Measurements from ENCODE around the gene PRLR.

Gene PRLR

GRCh38 chr5:35149041-35149440, 81.2 kb downstream of the PRLR start:
- no peak for DNase-seq (ENCODE audit: low read depth)
- H3K4me3 ChIP-seq (ENCODE audit: low read depth, low read length), result no peak overlapping the region
- no peak for TF ChIP-seq POLR2A (IDR thresholded peaks at IDR 0.05; ENCODE audit: extremely low read depth, insufficient read length)
- TF ChIP-seq MAX (IDR thresholded peaks at IDR 0.05; ENCODE audit: low read depth, low read length), result no peak
- no peak for TF ChIP-seq CTCF (IDR thresholded peaks at IDR 0.05; ENCODE audit: low read depth, low read length)
- TF ChIP-seq MYC (IDR thresholded peaks at IDR 0.05; ENCODE audit: low read depth, low read length), result no peak

DNA sequence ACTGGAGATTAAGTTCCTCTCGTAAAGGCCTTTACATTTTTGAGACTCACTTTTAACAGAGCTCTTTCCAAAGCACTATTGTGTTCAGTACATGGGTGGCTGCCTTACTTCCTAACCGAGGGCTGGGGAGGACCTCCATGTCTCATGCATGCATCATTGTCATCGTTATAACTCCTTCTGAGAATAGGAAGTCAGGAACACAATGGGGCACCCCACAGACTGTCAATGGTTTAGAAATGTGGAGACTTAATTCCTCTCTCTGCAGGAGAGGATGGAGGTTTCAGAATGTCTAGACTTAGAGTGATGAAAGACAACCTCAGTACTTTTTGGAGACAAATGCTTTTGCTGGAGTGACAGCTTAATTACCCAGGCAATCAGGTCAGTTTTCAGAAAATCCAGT, 83.9 kb downstream of the PRLR start:
- no peak for DNase-seq (ENCODE audit: low read depth)
- TF ChIP-seq MYC (IDR thresholded peaks at IDR 0.05; ENCODE audit: low read depth, low read length) (no peak), CTCF (IDR thresholded peaks at IDR 0.05; ENCODE audit: low read depth, low read length) (no peak), MAX (IDR thresholded peaks at IDR 0.05; ENCODE audit: low read depth, low read length) (no peak), POLR2A (IDR thresholded peaks at IDR 0.05; ENCODE audit: extremely low read depth, insufficient read length) (no peak)
- no peak overlapping the region for H3K4me3 ChIP-seq (ENCODE audit: low read depth, low read length)

DNA sequence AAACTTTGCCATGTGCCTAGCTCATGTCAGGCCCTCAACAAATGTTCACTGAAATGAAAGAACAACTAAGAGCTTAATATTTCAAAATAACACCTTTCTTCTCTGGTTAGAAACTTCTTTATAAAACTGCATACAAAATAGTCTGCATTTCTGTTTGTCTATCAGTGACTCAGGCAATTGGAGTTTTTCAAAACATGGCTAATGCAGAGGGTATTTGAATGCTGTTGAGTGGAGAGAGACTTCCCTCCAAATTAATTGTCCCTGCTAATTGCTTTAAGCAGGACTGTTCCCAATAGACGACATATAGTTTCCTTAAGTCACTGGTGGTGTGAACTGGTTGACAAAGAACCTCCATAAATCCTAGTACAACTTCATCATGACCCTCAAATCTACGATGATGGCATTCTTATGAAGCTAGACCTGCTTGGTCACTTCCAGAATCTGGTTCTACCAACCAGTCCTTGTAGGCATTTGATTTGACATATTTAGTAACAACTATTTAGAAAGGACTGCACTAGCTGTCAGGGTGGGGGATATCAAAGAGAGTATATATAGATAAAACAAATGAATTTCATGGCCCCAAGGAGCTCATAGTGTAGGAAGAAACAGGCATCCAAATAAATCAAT, 84.5 kb downstream of the PRLR start:
- no peak overlapping the region for H3K4me3 ChIP-seq (ENCODE audit: low read depth, low read length)
- DNase-seq (ENCODE audit: low read depth), result no peak
- no peak for TF ChIP-seq MYC (IDR thresholded peaks at IDR 0.05; ENCODE audit: low read depth, low read length)
- no peak for TF ChIP-seq CTCF (IDR thresholded peaks at IDR 0.05; ENCODE audit: low read depth, low read length)
- no peak for TF ChIP-seq MAX (IDR thresholded peaks at IDR 0.05; ENCODE audit: low read depth, low read length)
- TF ChIP-seq POLR2A (IDR thresholded peaks at IDR 0.05; ENCODE audit: extremely low read depth, insufficient read length), result no peak

DNA sequence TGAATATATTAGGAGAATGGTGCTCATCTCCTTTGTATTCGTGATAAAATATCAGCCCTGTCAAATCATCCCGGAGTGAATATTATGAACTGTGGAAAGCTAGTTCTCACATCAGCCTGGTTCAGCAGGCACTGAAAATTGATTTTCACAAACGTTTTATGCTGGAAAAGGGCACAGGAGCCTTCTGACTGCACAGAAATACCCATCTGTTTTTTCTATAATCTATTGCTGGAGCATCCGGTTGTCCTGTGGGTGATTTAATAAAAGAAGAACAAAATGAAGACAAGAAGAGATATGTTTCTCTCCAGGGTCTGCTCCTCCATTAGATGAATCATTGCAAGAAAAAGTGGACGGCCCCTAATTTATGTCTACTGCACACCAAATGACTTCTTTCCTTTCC, 85.3 kb downstream of the PRLR start:
- no peak overlapping the region for H3K4me3 ChIP-seq (ENCODE audit: low read depth, low read length)
- DNase-seq (ENCODE audit: low read depth), result no peak
- TF ChIP-seq MYC (IDR thresholded peaks at IDR 0.05; ENCODE audit: low read depth, low read length) (no peak), MAX (IDR thresholded peaks at IDR 0.05; ENCODE audit: low read depth, low read length) (no peak), POLR2A (IDR thresholded peaks at IDR 0.05; ENCODE audit: extremely low read depth, insufficient read length) (no peak), CTCF (IDR thresholded peaks at IDR 0.05; ENCODE audit: low read depth, low read length) (no peak)

DNA sequence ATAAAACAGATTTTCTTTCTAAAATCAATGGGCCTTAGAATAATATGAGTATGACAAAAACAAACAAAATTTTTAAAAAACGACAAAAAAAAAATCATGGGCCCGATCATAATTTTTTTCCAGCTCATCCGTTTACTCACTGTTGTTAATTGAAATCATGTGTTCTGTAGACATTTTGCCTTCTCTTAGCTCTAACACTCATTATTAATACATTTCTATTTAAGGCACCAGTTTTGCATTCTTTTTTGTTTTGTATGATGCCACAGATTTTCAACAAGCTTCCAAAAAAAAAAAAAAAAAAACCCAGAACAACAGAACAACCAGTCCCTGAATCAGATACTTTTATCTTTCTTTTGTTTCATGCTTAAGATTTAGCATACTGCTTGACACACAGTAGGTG, 86.4 kb downstream of the PRLR start:
- no peak for DNase-seq (ENCODE audit: low read depth)

More for the DNA sequence above, 86.4 kb downstream of the PRLR start:
- TF ChIP-seq MYC (IDR thresholded peaks at IDR 0.05; ENCODE audit: low read depth, low read length) (no peak), MAX (IDR thresholded peaks at IDR 0.05; ENCODE audit: low read depth, low read length) (no peak), CTCF (IDR thresholded peaks at IDR 0.05; ENCODE audit: low read depth, low read length) (no peak), POLR2A (IDR thresholded peaks at IDR 0.05; ENCODE audit: extremely low read depth, insufficient read length) (no peak)
- no peak overlapping the region for H3K4me3 ChIP-seq (ENCODE audit: low read depth, low read length)

Measured in NB4 (cell line).